SH-SY5Y (cell line): ENCODE results near the gene KDM7A.

Source experiments
- GATA2 ChIP-seq: IDR thresholded peaks from 2 replicates; pipeline ENCODE4 v1.6.1; 2011; ENCODE audit warnings: mild to moderate bottlenecking, low read depth, low read length
- GATA3 ChIP-seq: IDR thresholded peaks from 2 replicates; pipeline ENCODE4 v1.6.1; 2011; ENCODE audit warnings: low read depth, mild to moderate bottlenecking, low read length, moderate library complexity

DNA sequence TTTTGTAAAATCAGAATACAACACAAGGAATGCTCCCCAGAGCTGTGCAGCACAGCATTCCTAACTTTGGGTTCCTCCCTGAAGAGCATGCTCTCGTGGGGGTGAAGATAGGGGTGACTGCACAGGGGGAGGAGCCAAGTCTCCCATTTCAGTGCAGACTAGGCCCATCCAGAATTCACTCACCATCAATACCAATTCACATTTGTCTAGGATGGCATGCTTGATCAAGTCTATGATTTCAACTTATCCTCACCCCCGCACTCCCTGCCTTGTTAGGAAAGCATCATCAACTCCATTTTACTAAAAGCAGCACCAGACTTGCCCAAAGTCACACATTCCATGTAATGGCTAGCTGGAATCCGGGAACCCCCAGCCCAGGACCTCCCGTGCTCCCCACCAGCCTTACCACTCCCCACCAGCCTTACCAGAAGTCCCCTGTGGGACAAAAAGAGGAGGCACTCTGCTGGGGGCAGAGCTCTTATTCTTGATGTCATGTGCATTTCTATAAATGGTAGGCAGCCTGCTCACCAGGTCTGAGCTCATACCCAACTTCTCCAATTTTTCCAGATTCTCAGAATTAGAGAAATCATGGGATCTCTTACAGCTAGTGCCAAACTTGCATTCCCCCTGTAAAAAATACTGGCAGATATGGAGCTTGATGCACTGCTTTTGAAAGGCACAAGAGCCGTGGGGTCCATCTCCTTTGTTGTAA is 120.2 kb downstream of the KDM7A start:
- TF ChIP-seq GATA2: no peak
- TF ChIP-seq GATA3: no peak
